WTC11 (cell line): ENCODE data around the gene ZFYVE28. TPM values are rescaled to one million over a fixed set of nuclear protein-coding genes. Genes with fewer than 3 reads are reported as not detected.
A peak's percentile ranks its signal among the peaks of the same experiment; 100 is the strongest.

ENCODE experiments used
- ATAC-seq: fragments of 200-7000 bp; cut with Tn5 transposase; 2 replicates; pipeline ENCODE4 v1.10.0; 2021; ENCODE audit warnings: mild to moderate bottlenecking, moderate library complexity
- CTCF ChIA-PET: fragments of 300-600 bp; sonication (Branson Sonifier 250); formaldehyde crosslinking; loops from one replicate; lab custom pipeline; 2021; ENCODE audit warnings: antibody characterized with exemption; lab: Charles Lee
- POLR2A ChIA-PET: fragments of 350-600 bp; sonication (Branson Sonifier 250); formaldehyde crosslinking; loops from one replicate; lab custom pipeline; 2021; ENCODE audit warnings: antibody characterized with exemption; lab: Charles Lee
- DNase-seq: peaks from one replicate; pipeline ENCODE4 v3.0.0; 2021; ENCODE audit warnings: low spot score
- H3K27ac Mint-ChIP-seq: 2 replicates; pipeline ENCODE4 v1.8.0; 2021; ENCODE audit warnings: mixed read lengths
- H3K27me3 Mint-ChIP-seq: 2 replicates; pipeline ENCODE4 v1.8.0; 2021; ENCODE audit warnings: low read depth, mild to moderate bottlenecking, moderate library complexity, mixed read lengths
- H3K36me3 Mint-ChIP-seq: 2 replicates; pipeline ENCODE4 v1.8.0; 2021; ENCODE audit warnings: mixed read lengths
- H3K4me1 Mint-ChIP-seq: 2 replicates; pipeline ENCODE4 v1.8.0; 2022; ENCODE audit warnings: mixed read lengths
- H3K4me3 Mint-ChIP-seq: 2 replicates; pipeline ENCODE4 v1.8.0; 2021; ENCODE audit warnings: mild to moderate bottlenecking, moderate library complexity, mixed read lengths
- H3K9me3 Mint-ChIP-seq: 2 replicates; pipeline ENCODE4 v1.8.0; 2021; ENCODE audit warnings: mixed read lengths
- ARID4B ChIP-seq: sonication (generic); formaldehyde crosslinking; IDR thresholded peaks from 2 replicates; pipeline ENCODE4 v1.8.0; 2023; ENCODE audit warnings: missing genetic modification reagents, mild to moderate bottlenecking, borderline replicate concordance
- CBFB ChIP-seq: sonication (generic); formaldehyde crosslinking; IDR thresholded peaks from 2 replicates; pipeline ENCODE4 v1.8.1; 2022; ENCODE audit warnings: mild to moderate bottlenecking, low read depth, missing genetic modification reagents
- CREM ChIP-seq: sonication (generic); formaldehyde crosslinking; IDR thresholded peaks from 2 replicates; pipeline ENCODE4 v1.8.1; 2022; ENCODE audit warnings: mild to moderate bottlenecking, missing genetic modification reagents, moderate library complexity
- EMX1 ChIP-seq: fragments of 250-450 bp; sonication (Bioruptor Pico); IDR thresholded peaks from 2 replicates; pipeline ENCODE4 v1.8.0; 2021; ENCODE audit warnings: mild to moderate bottlenecking
- ERG ChIP-seq: fragments of 250-450 bp; sonication (Bioruptor Pico); IDR thresholded peaks from 2 replicates; pipeline ENCODE4 v1.8.0; 2021; ENCODE audit warnings: mild to moderate bottlenecking
- FOXP1 ChIP-seq: sonication (generic); formaldehyde crosslinking; IDR thresholded peaks from 2 replicates; pipeline ENCODE4 v1.8.0; 2022; ENCODE audit warnings: missing genetic modification reagents, mild to moderate bottlenecking, moderate library complexity, borderline replicate concordance
- HMGA2 ChIP-seq: fragments of 250-450 bp; sonication (Bioruptor Pico); IDR thresholded peaks from 2 replicates; pipeline ENCODE4 v1.4.0; 2021; ENCODE audit warnings: mild to moderate bottlenecking, moderate library complexity
- IRF2 ChIP-seq: sonication (generic); formaldehyde crosslinking; IDR thresholded peaks from 2 replicates; pipeline ENCODE4 v1.8.0; 2022; ENCODE audit warnings: low read depth, missing genetic modification reagents, borderline replicate concordance
- MXD4 ChIP-seq: fragments of 250-450 bp; sonication (Bioruptor Pico); IDR thresholded peaks from 2 replicates; pipeline ENCODE4 v1.8.0; 2021; ENCODE audit warnings: mild to moderate bottlenecking, moderate library complexity, borderline replicate concordance
- NR1H2 ChIP-seq: sonication (generic); formaldehyde crosslinking; IDR thresholded peaks from 2 replicates; pipeline ENCODE4 v1.9.0; 2021; ENCODE audit warnings: mild to moderate bottlenecking, moderate library complexity, missing genetic modification reagents
- OVOL2 ChIP-seq: fragments of 250-450 bp; sonication (Bioruptor Pico); IDR thresholded peaks from 2 replicates; pipeline ENCODE4 v1.9.0; 2021; ENCODE audit warnings: mild to moderate bottlenecking, borderline replicate concordance
- PRRX2 ChIP-seq: fragments of 250-450 bp; sonication (Bioruptor Pico); IDR thresholded peaks from 2 replicates; pipeline ENCODE4 v1.8.0; 2021; ENCODE audit warnings: mild to moderate bottlenecking
- RORB ChIP-seq: fragments of 250-450 bp; sonication (Bioruptor Pico); IDR thresholded peaks from 2 replicates; pipeline ENCODE4 v1.9.0; 2021; ENCODE audit warnings: mild to moderate bottlenecking
- SMAD3 ChIP-seq: sonication (generic); formaldehyde crosslinking; IDR thresholded peaks from 2 replicates; pipeline ENCODE4 v1.8.0; 2022; ENCODE audit warnings: missing genetic modification reagents, mild to moderate bottlenecking, borderline replicate concordance
- STAT6 ChIP-seq: sonication (generic); formaldehyde crosslinking; conservative IDR thresholded peaks from 2 replicates; pipeline ENCODE4 v1.8.1; 2023; ENCODE audit warnings: mild to moderate bottlenecking, low read depth, missing genetic modification reagents, moderate library complexity
- USF1 ChIP-seq: sonication (generic); formaldehyde crosslinking; IDR thresholded peaks from 2 replicates; pipeline ENCODE4 v1.8.0; 2022; ENCODE audit warnings: mild to moderate bottlenecking, missing genetic modification reagents
- USF2 ChIP-seq: sonication (generic); formaldehyde crosslinking; IDR thresholded peaks from 2 replicates; pipeline ENCODE4 v1.8.1; 2023; ENCODE audit warnings: mild to moderate bottlenecking, missing genetic modification reagents, moderate library complexity
- ZMAT4 ChIP-seq: fragments of 250-450 bp; sonication (Bioruptor Pico); IDR thresholded peaks from 2 replicates; pipeline ENCODE4 v1.9.0; 2021; ENCODE audit warnings: mild to moderate bottlenecking
- ZNF121 ChIP-seq: sonication (generic); formaldehyde crosslinking; IDR thresholded peaks from 2 replicates; pipeline ENCODE4 v1.8.0; 2023; ENCODE audit warnings: missing genetic modification reagents
- ZNF281 ChIP-seq: sonication (generic); formaldehyde crosslinking; IDR thresholded peaks from 2 replicates; pipeline ENCODE4 v1.8.0; 2023; ENCODE audit warnings: mild to moderate bottlenecking, missing genetic modification reagents
- ZNF416 ChIP-seq: fragments of 250-450 bp; sonication (Bioruptor Pico); IDR thresholded peaks from 2 replicates; pipeline ENCODE4 v1.9.0; 2021; ENCODE audit warnings: mild to moderate bottlenecking, inconsistent platforms
- total RNA-seq: library from RNA; stranded (reverse); gene quantifications from 3 replicates; pipeline ENCODE4 v1.2.3, GENCODE V29; 2021

ZFYVE28 gene
- total RNA-seq, 1 experiment from 2014 or later, result 7.8 TPM

GRCh38 chr4:2272026-2272827, 146.2 kb downstream of the ZFYVE28 start:
- ChIA-PET POLR2A (no interaction called here), CTCF (no interaction called here)
- TF ChIP-seq ZNF121 (CRISPR knock-in tag), result no peak
- TF ChIP-seq ZNF416 (CRISPR knock-in tag), result no peak
- TF ChIP-seq USF1 (CRISPR knock-in tag), result no peak
- TF ChIP-seq IRF2 (CRISPR knock-in tag), result no peak
- TF ChIP-seq STAT6 (CRISPR knock-in tag), result no peak
- no peak for TF ChIP-seq MXD4 (CRISPR knock-in tag)
- TF ChIP-seq ERG (CRISPR knock-in tag), result no peak
- no peak for TF ChIP-seq CBFB (CRISPR knock-in tag)
- TF ChIP-seq SMAD3 (CRISPR knock-in tag), result no peak
- no peak for TF ChIP-seq CREM (CRISPR knock-in tag)
- TF ChIP-seq NR1H2 (CRISPR knock-in tag), result no peak
- TF ChIP-seq USF2, result no peak
- Mint-ChIP-seq H3K27me3 (no peaks in the 10 kb centered on the region), H3K9me3 (no peaks in the 10 kb centered on the region), H3K4me3 (no peak overlapping the region), H3K36me3 (no peaks in the 10 kb centered on the region), H3K4me1 (peaks cover 9% of the 10 kb centered on the region), H3K27ac (peak overlapping the region; percentile 83)
- ATAC-seq, result no peak
- no peak for DNase-seq

GRCh38 chr4:2271279-2272025, 147.0 kb downstream of the ZFYVE28 start:
- Mint-ChIP-seq H3K4me1 (peaks cover 9% of the 10 kb centered on the region), H3K27me3 (no peaks in the 10 kb centered on the region), H3K4me3 (no peak overlapping the region), H3K9me3 (no peaks in the 10 kb centered on the region), H3K27ac (no peak overlapping the region), H3K36me3 (no peaks in the 10 kb centered on the region)
- ATAC-seq (no peak), DNase-seq (no peak)
- ChIA-PET CTCF (no interaction called here), POLR2A (no interaction called here)
- TF ChIP-seq ZNF281 (no peak), HMGA2 (no peak), ZMAT4 (CRISPR knock-in tag) (no peak), RORB (CRISPR knock-in tag) (no peak), PRRX2 (CRISPR knock-in tag) (no peak), FOXP1 (no peak), EMX1 (CRISPR knock-in tag) (no peak), ARID4B (CRISPR knock-in tag) (no peak), OVOL2 (CRISPR knock-in tag) (no peak)
